CD4-positive, alpha-beta memory T cell (primary cell): ENCODE results near the gene EPHA5. TPM values are rescaled to one million over a fixed set of nuclear protein-coding genes. Genes with fewer than 3 reads are reported as not detected.

Experiments used
- CTCF ChIA-PET: fragments of 350-600 bp; sonication (Branson Sonifier 250); formaldehyde crosslinking; loops from one replicate; lab custom pipeline; 2021; ENCODE audit warnings: inconsistent platforms; ENCODE audit not compliant: partially characterized antibody; lab: Charles Lee
- POLR2A ChIA-PET: fragments of 350-600 bp; sonication (Branson Sonifier 250); formaldehyde crosslinking; loops from one replicate; lab custom pipeline; 2021; ENCODE audit not compliant: partially characterized antibody; lab: Charles Lee
- DNase-seq, 5 donors: peaks; one replicate each; pipeline versions ENCODE4 v3.0.0 to v3.0.0-alpha.2; 2020 to 2022; ENCODE audit warnings: mixed read lengths in 1 of 5
- H3K27ac ChIP-seq: one replicate; pipeline ENCODE4 v1.7.0; 2013; ENCODE audit warnings: low read depth, low read length
- H3K27me3 ChIP-seq: 2 replicates; pipeline ENCODE4 v1.7.0; 2013; ENCODE audit warnings: mild to moderate bottlenecking, low read length, moderate library complexity; ENCODE audit not compliant: insufficient read depth
- H3K36me3 ChIP-seq: 2 replicates; pipeline ENCODE4 v1.7.0; 2013; ENCODE audit warnings: mild to moderate bottlenecking, low read length, moderate library complexity; ENCODE audit not compliant: insufficient read depth
- H3K4me1 ChIP-seq: 2 replicates; pipeline ENCODE4 v1.7.0; 2013; ENCODE audit warnings: mild to moderate bottlenecking, low read length, moderate library complexity; ENCODE audit not compliant: insufficient read depth
- H3K4me3 ChIP-seq, 2 donors: one replicate each; pipeline ENCODE4 v1.7.0; 2013; ENCODE audit warnings: low read length in 2 of 2, mild to moderate bottlenecking in 1 of 2
- H3K9me3 ChIP-seq, 2 donors: one replicate each; pipeline ENCODE4 v1.7.0; 2013; ENCODE audit warnings: low read length in 2 of 2, control low read depth in 1 of 2; ENCODE audit not compliant: control insufficient read depth in 1 of 2
- H3K27ac Mint-ChIP-seq, 7 donors: one replicate each; pipeline ENCODE4 v1.8.0; 2020 to 2021; ENCODE audit warnings: mixed read lengths in 7 of 7, mild to moderate bottlenecking in 6 of 7, inconsistent platforms in 3 of 7, moderate library complexity in 3 of 7
- H3K27me3 Mint-ChIP-seq, 2 donors: one replicate each; pipeline ENCODE4 v1.8.0; 2020 to 2021; ENCODE audit warnings: mixed read lengths in 2 of 2
- H3K36me3 Mint-ChIP-seq, 2 donors: one replicate each; pipeline ENCODE4 v1.8.0; 2020 to 2021; ENCODE audit warnings: mixed read lengths in 2 of 2, inconsistent platforms in 1 of 2, mild to moderate bottlenecking in 1 of 2
- H3K4me1 Mint-ChIP-seq, 4 donors: one replicate each; pipeline ENCODE4 v1.8.0; 2020 to 2021; ENCODE audit warnings: mixed read lengths in 4 of 4, mild to moderate bottlenecking in 1 of 4
- H3K4me3 Mint-ChIP-seq, 8 donors: one replicate each; pipeline ENCODE4 v1.8.0; 2020 to 2021; ENCODE audit warnings: mixed read lengths in 8 of 8, mild to moderate bottlenecking in 7 of 8, moderate library complexity in 6 of 8, inconsistent platforms in 3 of 8
- H3K9me3 Mint-ChIP-seq, 8 donors: one replicate each; pipeline ENCODE4 v1.8.0; 2020 to 2021; ENCODE audit warnings: mixed read lengths in 8 of 8, mild to moderate bottlenecking in 5 of 8, inconsistent platforms in 3 of 8, moderate library complexity in 1 of 8
- intact Hi-C: fragments of 100-400 bp; cut with micrococcal nuclease; formaldehyde crosslinking; loops from one replicate; pipeline ENCODE4 v1.15.1; 2023
- polyA plus RNA-seq, 2 donors: library from polyadenylated mRNA; unstranded; fragments of 300-500 nt; fragmentation: Illumina TruSeq; gene quantifications; one replicate each; pipeline ENCODE4 v1.2.3, GENCODE V29; 2021
- total RNA-seq, 2 experiments: library from RNA; stranded (reverse); gene quantifications; one replicate each; pipeline ENCODE4 v1.2.3, GENCODE V29; 2021

The EPHA5 gene
- total and polyA plus RNA-seq, 4 experiments from 2014 or later = not detected

- no peak overlapping the region for H3K27ac Mint-ChIP-seq
- no peaks in the 10 kb centered on the region for H3K4me1 ChIP-seq
- no peaks in the 10 kb centered on the region for H3K9me3 ChIP-seq
- POLR2A ChIA-PET = no interaction called here
- no peaks in the 10 kb centered on the region for H3K36me3 Mint-ChIP-seq
- H3K27me3 Mint-ChIP-seq = no peaks in the 10 kb centered on the region
- no peak overlapping the region for H3K4me3 ChIP-seq
- no peak overlapping the region for H3K27ac ChIP-seq
- no peaks in the 10 kb centered on the region for H3K36me3 ChIP-seq
- intact Hi-C loops = no loop called here
- H3K4me3 Mint-ChIP-seq = no peak overlapping the region
- no peak for DNase-seq
- no peaks in the 10 kb centered on the region for H3K27me3 ChIP-seq
- H3K9me3 Mint-ChIP-seq = peaks cover 0 to 11% (median 4%) of the 10 kb centered on the region in 8 donors
- CTCF ChIA-PET = no interaction called here
- H3K4me1 Mint-ChIP-seq = no peaks in the 10 kb centered on the region
These were observed 16.4 kb downstream of the EPHA5 start for GRCh38 chr4:65653740-65654361.

DNA sequence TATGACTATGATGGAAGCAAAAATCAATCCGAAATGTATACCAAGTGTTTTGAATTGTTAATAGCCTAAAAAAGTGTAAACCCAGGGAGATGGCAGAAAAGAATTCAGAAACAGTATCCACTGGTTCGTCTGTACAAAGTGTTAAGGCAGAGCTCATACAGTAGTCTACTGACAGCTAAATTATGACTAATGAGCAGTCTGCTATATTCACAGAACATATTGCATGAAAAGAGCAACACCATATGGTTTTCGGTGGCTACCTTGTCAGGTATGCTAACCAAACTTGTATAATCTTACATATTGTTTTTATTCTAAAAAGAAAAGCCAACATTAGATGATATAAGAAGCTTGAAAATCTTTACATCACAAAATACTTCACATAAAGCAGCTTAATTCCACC lies 18.5 kb downstream of the EPHA5 start:
- ChIA-PET POLR2A (no interaction called here), CTCF (no interaction called here)
- no peaks in the 10 kb centered on the region for H3K27me3 Mint-ChIP-seq
- Histone ChIP-seq H3K27ac (no peak overlapping the region), H3K9me3 (no peaks in the 10 kb centered on the region), H3K4me3 (no peak overlapping the region), H3K36me3 (no peaks in the 10 kb centered on the region), H3K27me3 (no peaks in the 10 kb centered on the region), H3K4me1 (no peaks in the 10 kb centered on the region)
- H3K4me3 Mint-ChIP-seq = no peak overlapping the region
- H3K36me3 Mint-ChIP-seq = no peaks in the 10 kb centered on the region
- H3K4me1 Mint-ChIP-seq = no peaks in the 10 kb centered on the region
- intact Hi-C loops = no loop called here
- DNase-seq = no peak
- no peak overlapping the region for H3K27ac Mint-ChIP-seq
- H3K9me3 Mint-ChIP-seq = peaks cover 0 to 11% (median 4%) of the 10 kb centered on the region in 8 donors

DNA sequence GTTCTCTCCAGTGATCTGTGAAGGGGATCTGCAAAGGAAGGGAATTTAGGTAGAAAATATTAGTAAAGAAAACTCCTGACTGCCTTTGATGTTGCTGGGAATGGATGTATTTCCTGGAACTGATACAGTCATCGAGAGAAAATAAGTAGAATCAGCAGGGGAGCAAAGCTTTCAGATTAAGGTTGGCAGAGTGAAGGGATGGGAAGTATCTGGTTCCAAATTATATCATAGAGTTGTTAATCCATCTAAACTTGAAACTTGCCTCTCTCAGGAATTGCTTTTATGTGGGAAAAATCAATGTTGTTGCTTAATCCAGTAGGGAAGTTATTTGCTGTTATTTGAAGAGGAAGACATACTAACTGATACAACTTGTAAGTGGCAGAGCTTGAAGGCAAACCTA lies 19.3 kb downstream of the EPHA5 start:
- no peaks in the 10 kb centered on the region for H3K9me3 ChIP-seq
- Mint-ChIP-seq H3K36me3 (no peaks in the 10 kb centered on the region), H3K27me3 (no peaks in the 10 kb centered on the region), H3K4me1 (no peaks in the 10 kb centered on the region), H3K9me3 (peaks cover 0 to 13% (median 4%) of the 10 kb centered on the region in 8 donors), H3K4me3 (no peak overlapping the region), H3K27ac (no peak overlapping the region)
- ChIA-PET POLR2A (no interaction called here), CTCF (no interaction called here)
- H3K27me3 ChIP-seq = no peaks in the 10 kb centered on the region
- no peak overlapping the region for H3K4me3 ChIP-seq
- intact Hi-C loops = no loop called here
- H3K36me3 ChIP-seq = no peaks in the 10 kb centered on the region
- no peak overlapping the region for H3K27ac ChIP-seq
- H3K4me1 ChIP-seq = no peaks in the 10 kb centered on the region
- DNase-seq = no peak

DNA sequence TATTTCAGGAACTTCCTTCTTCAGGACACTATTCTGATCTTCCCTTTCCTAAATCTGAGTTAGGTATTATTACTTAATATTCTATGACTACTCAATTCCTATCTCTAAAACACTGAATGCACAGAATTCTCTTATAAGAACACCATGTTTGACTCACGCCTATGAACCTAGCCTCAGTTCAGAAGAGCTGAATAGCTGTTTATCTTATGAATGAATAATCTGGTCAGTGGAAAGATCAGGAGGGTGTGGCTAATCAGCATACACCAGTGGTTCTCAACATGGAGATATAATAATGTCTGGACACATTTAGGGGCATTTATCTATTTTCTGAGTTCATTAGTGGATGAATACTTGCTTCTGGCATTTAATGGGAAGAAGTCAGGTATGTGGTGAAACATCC lies 24.2 kb downstream of the EPHA5 start:
- DNase-seq = no peak
- ChIA-PET CTCF (no interaction called here), POLR2A (no interaction called here)
- no peaks in the 10 kb centered on the region for H3K27me3 Mint-ChIP-seq
- H3K4me1 Mint-ChIP-seq = no peaks in the 10 kb centered on the region
- peaks cover 0 to 17% (median 5%) of the 10 kb centered on the region in 8 donors for H3K9me3 Mint-ChIP-seq
- H3K36me3 Mint-ChIP-seq = no peaks in the 10 kb centered on the region
- Histone ChIP-seq H3K27me3 (no peaks in the 10 kb centered on the region), H3K4me1 (no peaks in the 10 kb centered on the region), H3K9me3 (no peaks in the 10 kb centered on the region), H3K36me3 (no peaks in the 10 kb centered on the region), H3K27ac (no peak overlapping the region), H3K4me3 (no peak overlapping the region)
- H3K27ac Mint-ChIP-seq = no peak overlapping the region
- H3K4me3 Mint-ChIP-seq = no peak overlapping the region
- intact Hi-C loops = no loop called here

- Histone ChIP-seq H3K4me1 (no peaks in the 10 kb centered on the region), H3K27ac (no peak overlapping the region), H3K36me3 (no peaks in the 10 kb centered on the region), H3K4me3 (no peak overlapping the region), H3K9me3 (no peaks in the 10 kb centered on the region), H3K27me3 (no peaks in the 10 kb centered on the region)
- Mint-ChIP-seq H3K9me3 (peaks cover 0 to 10% (median 3%) of the 10 kb centered on the region in 8 donors), H3K27ac (no peak overlapping the region), H3K36me3 (no peaks in the 10 kb centered on the region), H3K27me3 (no peaks in the 10 kb centered on the region), H3K4me3 (no peak overlapping the region), H3K4me1 (no peaks in the 10 kb centered on the region)
- intact Hi-C loops = no loop called here
- ChIA-PET POLR2A (no interaction called here), CTCF (no interaction called here)
- DNase-seq = no peak
These were observed 25.1 kb downstream of the EPHA5 start for GRCh38 chr4:65645185-65645584.

DNA sequence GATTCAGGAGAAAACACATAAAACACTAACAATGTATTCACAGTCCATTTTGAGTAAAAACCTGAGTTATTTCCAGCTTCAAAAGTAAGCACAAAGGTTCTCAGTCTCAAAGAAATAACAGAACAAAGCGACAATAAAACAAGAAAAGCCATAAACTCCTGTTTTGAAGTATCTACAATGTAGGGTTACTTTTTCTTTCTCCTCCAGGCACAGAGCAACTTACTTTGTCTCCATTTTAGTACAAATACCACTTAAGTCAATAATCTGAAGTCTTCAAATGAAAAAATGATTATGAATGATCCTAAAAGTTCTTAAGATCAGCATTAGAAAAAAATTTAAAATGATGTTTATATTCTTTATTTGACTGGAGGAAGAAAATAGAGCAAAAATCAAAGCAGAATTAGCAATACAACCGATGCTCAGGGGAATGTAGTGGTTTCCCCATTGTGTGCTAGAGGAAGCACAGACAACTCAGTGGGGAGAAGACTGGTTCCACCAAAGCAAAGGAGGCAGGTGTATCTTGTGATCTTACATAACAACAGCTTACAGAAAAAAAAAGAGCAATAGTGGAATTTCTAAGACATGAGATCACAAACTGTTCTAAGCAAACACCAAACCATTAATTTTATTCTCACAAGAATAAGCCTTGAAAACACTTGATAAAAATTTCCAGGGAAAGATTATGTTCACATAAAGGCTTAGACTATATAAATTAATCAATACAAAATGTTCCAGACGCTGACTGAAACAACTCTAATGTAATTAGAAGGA lies 35.1 kb downstream of the EPHA5 start:
- Mint-ChIP-seq H3K27me3 (no peaks in the 10 kb centered on the region), H3K36me3 (no peaks in the 10 kb centered on the region), H3K4me1 (no peaks in the 10 kb centered on the region), H3K9me3 (peaks cover 0 to 11% (median 6%) of the 10 kb centered on the region in 8 donors), H3K27ac (no peak overlapping the region), H3K4me3 (no peak overlapping the region)
- ChIA-PET POLR2A (no interaction called here), CTCF (no interaction called here)
- no peak overlapping the region for H3K4me3 ChIP-seq
- intact Hi-C loops = no loop called here
- no peak overlapping the region for H3K27ac ChIP-seq
- no peak for DNase-seq
- H3K27me3 ChIP-seq = no peaks in the 10 kb centered on the region
- H3K9me3 ChIP-seq = peaks cover 0 to 3% of the 10 kb centered on the region in 2 donors
- no peaks in the 10 kb centered on the region for H3K4me1 ChIP-seq
- no peaks in the 10 kb centered on the region for H3K36me3 ChIP-seq

- Histone ChIP-seq H3K36me3 (no peaks in the 10 kb centered on the region), H3K4me1 (no peaks in the 10 kb centered on the region), H3K27me3 (no peaks in the 10 kb centered on the region), H3K9me3 (no peaks in the 10 kb centered on the region), H3K4me3 (no peak overlapping the region), H3K27ac (no peak overlapping the region)
- ChIA-PET POLR2A (no interaction called here), CTCF (no interaction called here)
- peak overlapping the region in 1 of 8 donors; percentile 15 for H3K4me3 Mint-ChIP-seq
- H3K27ac Mint-ChIP-seq = no peak overlapping the region
- intact Hi-C loops = no loop called here
- no peaks in the 10 kb centered on the region for H3K27me3 Mint-ChIP-seq
- peaks cover 0 to 4% (median 2%) of the 10 kb centered on the region in 8 donors for H3K9me3 Mint-ChIP-seq
- H3K4me1 Mint-ChIP-seq = no peaks in the 10 kb centered on the region
- no peaks in the 10 kb centered on the region for H3K36me3 Mint-ChIP-seq
- no peak for DNase-seq
These were observed 45.6 kb downstream of the EPHA5 start for GRCh38 chr4:65624651-65625050.
